ENCODE data around the gene HDHD3.

HDHD3 gene

GRCh38 chr9:113326230-113326629, 50.6 kb downstream of the HDHD3 start:
- no peak overlapping the region for H3K4me2 ChIP-seq (ENCODE audit: low read depth, low read length, poor library complexity, severe bottlenecking)
- no peaks in the 10 kb centered on the region for H3K36me3 ChIP-seq (ENCODE audit: low read length)
- H3K9me2 ChIP-seq (replicated peaks; ENCODE audit: insufficient read depth, low read length) = no peaks in the 10 kb centered on the region
- H3K27me3 ChIP-seq (ENCODE audit: low read length) = no peaks in the 10 kb centered on the region
- TF ChIP-seq EZH2phosphoT487 (conservative IDR thresholded peaks at IDR 0.05; ENCODE audit: low read length) = no peak
- no peak for TF ChIP-seq CTCF (IDR thresholded peaks at IDR 0.05; ENCODE audit: insufficient read depth, low read length, poor library complexity, severe bottlenecking)
- no peaks in the 10 kb centered on the region for H4K20me1 ChIP-seq (ENCODE audit: low read depth, low read length)
- H3K9me3 ChIP-seq (ENCODE audit: insufficient read depth, low read length) = no peaks in the 10 kb centered on the region
- H2AFZ ChIP-seq (ENCODE audit: low read depth, low read length, severe bottlenecking) = no peak overlapping the region
- no peak overlapping the region for H3K9ac ChIP-seq (ENCODE audit: low read length)
- no peak overlapping the region for H3K27ac ChIP-seq (ENCODE audit: low read depth, low read length)
- no peaks in the 10 kb centered on the region for H3K79me2 ChIP-seq (ENCODE audit: insufficient read depth, low read length)
- no peak overlapping the region for H3K4me3 ChIP-seq (ENCODE audit: insufficient read depth, low read length, poor library complexity, severe bottlenecking)
- H3F3A ChIP-seq (ENCODE audit: insufficient read depth) = no peaks in the 10 kb centered on the region

All from SU-DHL-6 (cell line).